MM.1S (cell line): Measurements from ENCODE around the gene CYGB.

ENCODE experiments used
- EZH2 ChIP-seq: fragments of 300-600 bp; sonication (generic); optimal IDR thresholded peaks from 2 replicates; pipeline ENCODE3; 2017; ENCODE audit warnings: low read depth, mild to moderate bottlenecking, antibody characterized with exemption, low read length, mixed read lengths
- EZH2phosphoT487 ChIP-seq: fragments of 300-600 bp; sonication (generic); IDR thresholded peaks from 2 replicates; pipeline ENCODE4 v1.6.1; 2018; ENCODE audit warnings: antibody characterized with exemption, low read length
- TF ChIP-seq, protein P1 (sequence below): fragments of 300-600 bp; sonication (generic); IDR thresholded peaks from 2 replicates; pipeline ENCODE4 v1.5.1; 2016; ENCODE audit warnings: antibody characterized with exemption, low read length, mixed read lengths

DNA sequence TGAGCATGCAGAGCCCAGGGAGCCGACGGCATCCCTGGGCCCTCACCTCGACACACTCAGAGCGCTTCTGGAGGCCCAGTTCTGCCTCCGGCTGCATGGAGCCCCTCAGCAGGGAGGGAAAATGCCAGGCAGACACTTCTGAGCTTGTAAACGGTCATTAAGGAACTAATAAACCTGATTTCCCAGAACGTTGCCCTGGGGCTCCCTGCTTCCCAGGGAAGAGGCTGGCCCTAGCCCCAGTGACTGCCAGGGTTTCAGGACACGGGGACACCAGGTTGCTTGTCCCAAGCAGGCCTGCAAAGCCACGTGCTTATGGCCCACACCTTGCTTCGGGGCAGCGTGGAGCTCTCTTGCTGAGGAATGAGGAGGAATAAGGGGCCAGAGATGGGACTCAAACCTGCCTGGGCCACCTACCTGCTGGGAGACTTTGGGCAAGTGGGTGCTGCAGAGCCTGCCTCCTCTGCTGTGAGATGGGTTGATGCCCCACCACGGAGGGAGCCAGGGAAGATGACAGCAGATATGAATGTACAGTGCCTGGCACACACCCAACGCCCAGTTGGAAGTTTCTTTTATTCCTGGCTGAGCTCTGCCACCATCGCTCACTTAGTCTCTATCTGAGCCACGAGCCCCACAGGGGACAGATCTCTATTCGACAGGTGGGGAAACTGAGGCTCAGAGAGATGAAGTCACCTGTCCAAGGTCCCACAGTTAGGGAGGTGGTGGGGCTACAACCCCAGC is 41.7 kb downstream of the CYGB start:
- TF ChIP-seq, protein P1, sequence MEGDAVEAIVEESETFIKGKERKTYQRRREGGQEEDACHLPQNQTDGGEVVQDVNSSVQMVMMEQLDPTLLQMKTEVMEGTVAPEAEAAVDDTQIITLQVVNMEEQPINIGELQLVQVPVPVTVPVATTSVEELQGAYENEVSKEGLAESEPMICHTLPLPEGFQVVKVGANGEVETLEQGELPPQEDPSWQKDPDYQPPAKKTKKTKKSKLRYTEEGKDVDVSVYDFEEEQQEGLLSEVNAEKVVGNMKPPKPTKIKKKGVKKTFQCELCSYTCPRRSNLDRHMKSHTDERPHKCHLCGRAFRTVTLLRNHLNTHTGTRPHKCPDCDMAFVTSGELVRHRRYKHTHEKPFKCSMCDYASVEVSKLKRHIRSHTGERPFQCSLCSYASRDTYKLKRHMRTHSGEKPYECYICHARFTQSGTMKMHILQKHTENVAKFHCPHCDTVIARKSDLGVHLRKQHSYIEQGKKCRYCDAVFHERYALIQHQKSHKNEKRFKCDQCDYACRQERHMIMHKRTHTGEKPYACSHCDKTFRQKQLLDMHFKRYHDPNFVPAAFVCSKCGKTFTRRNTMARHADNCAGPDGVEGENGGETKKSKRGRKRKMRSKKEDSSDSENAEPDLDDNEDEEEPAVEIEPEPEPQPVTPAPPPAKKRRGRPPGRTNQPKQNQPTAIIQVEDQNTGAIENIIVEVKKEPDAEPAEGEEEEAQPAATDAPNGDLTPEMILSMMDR, result no peak
- no peak for TF ChIP-seq EZH2phosphoT487
- TF ChIP-seq EZH2, result no peak
